Putamen (tissue), 1 donor: ENCODE data around the gene SGCB.
A peak's percentile ranks its signal among the peaks of the same experiment; 100 is the strongest.
"Not testable (repeated sequence)": the region's sequence is repeated elsewhere in the genome, so short reads cannot be mapped to it uniquely, and the experiment has no call there.

ENCODE experiments used
- DNase-seq: peaks from one replicate; pipeline ENCODE4 v3.0.0-alpha.2; 2016; ENCODE audit warnings: low spot score

The SGCB gene, protein sequence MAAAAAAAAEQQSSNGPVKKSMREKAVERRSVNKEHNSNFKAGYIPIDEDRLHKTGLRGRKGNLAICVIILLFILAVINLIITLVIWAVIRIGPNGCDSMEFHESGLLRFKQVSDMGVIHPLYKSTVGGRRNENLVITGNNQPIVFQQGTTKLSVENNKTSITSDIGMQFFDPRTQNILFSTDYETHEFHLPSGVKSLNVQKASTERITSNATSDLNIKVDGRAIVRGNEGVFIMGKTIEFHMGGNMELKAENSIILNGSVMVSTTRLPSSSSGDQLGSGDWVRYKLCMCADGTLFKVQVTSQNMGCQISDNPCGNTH

GRCh38 chr4:52038103-52038912, at the start of gene SGCB:
SGCB (minus strand) TSS chr4:52038299; CDS start chr4:52038259, 40 bp downstream.
- peak; percentile 84 for DNase-seq

GRCh38 chr4:52086425-52086824, 48.3 kb upstream of the SGCB start:
- DNase-seq: not testable (repeated sequence)

DNA sequence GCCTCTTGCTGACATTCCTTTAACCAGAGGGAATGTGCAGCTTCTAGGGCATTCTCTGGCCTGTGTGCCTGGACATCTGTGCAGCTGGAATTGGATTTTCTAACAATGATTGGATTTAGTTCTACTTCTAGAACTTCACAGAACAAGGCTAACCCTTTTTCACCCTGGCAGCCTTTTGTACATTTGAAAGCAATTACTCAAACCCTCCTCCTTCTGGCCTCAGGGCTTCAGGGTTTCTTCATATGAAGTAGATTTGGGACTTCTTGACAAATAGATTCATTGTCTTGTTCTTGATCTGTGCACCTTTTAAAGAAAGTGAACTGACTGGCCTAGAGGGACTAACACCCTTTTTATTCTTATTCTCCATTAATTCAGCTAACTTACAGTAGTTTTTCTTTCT, 43.1 kb upstream of the SGCB start:
- no peak for DNase-seq

GRCh38 chr4:52079659-52080058, 41.6 kb upstream of the SGCB start:
- no peak for DNase-seq

GRCh38 chr4:52076731-52077130, 38.6 kb upstream of the SGCB start:
- DNase-seq: no peak

DNA sequence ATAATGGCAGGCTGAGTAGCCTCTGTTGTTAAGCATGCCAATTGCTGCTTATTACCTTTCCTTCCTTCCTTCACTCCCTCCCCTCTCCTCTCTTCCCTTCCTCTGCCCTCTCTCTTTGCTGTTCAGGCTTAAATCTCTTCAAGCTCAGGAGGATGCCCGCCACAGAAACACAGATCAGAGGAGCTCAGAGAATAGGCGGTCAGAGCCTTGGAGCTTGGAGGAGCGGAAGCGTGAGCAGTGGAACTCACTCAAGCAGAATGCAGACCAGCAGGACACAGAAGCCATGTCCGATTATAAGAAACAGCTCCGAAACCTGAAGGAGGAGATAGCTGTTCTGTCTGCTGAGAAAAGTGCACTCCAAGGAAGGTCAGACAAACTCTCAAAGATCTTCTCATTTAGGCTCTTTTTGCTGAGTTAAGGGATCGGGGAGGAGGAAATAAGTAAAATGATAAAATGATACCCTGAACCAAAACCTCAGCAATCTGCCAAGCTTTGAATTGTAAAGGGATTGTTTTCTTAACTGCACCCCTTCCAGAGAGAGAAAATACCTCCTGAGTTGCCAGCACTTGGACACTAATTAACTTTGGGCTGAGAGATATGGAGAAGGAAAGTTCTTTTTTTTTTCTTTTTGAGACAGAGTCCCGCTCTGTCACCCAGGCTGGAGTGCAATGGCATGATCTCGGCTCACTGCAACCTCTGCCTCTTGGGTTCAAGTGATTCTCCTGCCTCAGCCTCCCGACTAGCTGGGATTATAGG, 33.9 kb upstream of the SGCB start:
- DNase-seq: no peak

- no peak for DNase-seq
Measured at GRCh38 chr4:52069571-52069970, 31.5 kb upstream of the SGCB start.

DNA sequence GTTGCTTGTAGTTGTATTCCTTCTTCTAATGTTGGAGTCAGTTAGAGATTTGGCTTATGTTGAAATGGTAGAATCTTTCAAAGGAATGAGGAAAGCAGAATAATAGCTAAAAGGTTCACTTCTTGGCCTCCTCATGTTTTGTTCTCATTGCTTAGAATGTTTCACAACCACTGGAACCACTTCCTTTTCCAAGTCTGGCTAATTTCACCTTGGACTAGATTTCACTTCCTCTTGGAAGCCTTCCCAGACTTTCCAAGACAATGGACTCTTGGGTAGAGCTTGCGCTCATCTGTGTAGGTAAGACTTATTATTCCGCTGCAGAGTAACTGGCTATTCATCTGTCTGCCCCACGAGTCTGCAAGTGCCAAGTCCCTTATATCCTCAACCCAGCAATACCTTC, 21.3 kb upstream of the SGCB start:
- no peak for DNase-seq

- DNase-seq: no peak
Measured at GRCh38 chr4:52058275-52058674, 20.2 kb upstream of the SGCB start.

- no peak for DNase-seq
Measured at GRCh38 chr4:52057196-52057595, 19.1 kb upstream of the SGCB start.

DNA sequence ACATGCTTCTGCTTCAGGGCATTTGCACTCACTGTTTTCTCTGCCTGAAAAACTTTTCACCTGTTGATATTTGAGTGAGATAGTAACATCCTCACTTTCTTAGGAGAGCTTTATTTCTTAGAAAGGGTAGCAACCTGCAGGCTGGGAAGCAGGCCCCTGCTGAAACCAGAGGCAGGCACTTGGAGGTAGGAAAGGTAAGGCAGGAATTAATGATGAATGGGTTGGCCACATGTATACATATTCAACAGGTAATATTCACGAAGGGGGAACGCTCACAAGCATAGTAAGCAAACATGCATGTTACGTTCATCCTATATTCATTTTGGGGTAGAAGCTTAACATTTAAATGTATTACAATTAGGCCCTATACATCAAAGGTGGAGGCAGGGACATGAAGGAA, 16.2 kb upstream of the SGCB start:
- no peak for DNase-seq

DNA sequence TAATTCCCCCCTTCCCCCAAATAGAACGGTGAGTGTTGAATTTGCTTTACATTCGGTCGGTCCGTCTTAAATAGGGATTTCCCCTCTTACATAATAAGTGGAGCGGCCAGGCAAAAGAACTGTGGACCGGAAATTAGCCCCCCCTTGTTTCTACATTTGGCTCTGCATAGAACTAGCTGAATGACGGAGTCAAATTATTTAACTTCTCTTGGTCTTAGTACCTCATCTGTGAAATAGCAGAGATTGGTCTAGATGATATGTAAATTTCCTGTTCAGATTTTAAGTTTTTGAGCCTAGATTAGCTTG, 14.3 kb upstream of the SGCB start:
- DNase-seq: no peak

GRCh38 chr4:52051615-52052474, 13.7 kb upstream of the SGCB start:
- DNase-seq: no peak

- DNase-seq: no peak
Measured at GRCh38 chr4:52051213-52051614, 13.1 kb upstream of the SGCB start, which contains the start of gene SPATA18. SPATA18 (plus strand) TSS chr4:52051304; CDS start chr4:52051705, 401 bp downstream.

GRCh38 chr4:52049266-52049665, 11.2 kb upstream of the SGCB start:
- DNase-seq: no peak

DNA sequence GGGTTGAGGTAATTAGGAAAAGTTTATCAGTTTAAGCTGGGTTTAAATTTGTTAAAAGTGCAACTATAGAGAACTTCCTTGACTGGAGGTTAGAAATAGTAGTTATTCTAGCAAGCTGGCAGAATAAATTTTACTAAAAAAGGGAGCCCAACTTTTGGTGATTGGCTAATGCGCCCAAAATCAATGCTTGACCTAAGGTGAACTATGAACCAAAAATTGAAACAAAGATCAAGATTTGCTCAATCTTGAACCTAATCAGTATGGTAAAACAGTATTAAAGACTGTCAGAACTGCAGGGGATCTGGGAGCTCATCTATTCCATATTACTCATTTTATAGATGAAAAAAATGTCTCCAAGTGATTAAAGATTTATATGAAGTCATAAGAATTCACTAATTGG, 6.9 kb upstream of the SGCB start:
- DNase-seq: no peak

GRCh38 chr4:52037689-52038102, 403 bp downstream of the SGCB start:
- peak; percentile 59 for DNase-seq

GRCh38 chr4:52036886-52037530, 1.1 kb downstream of the SGCB start:
- no peak for DNase-seq

DNA sequence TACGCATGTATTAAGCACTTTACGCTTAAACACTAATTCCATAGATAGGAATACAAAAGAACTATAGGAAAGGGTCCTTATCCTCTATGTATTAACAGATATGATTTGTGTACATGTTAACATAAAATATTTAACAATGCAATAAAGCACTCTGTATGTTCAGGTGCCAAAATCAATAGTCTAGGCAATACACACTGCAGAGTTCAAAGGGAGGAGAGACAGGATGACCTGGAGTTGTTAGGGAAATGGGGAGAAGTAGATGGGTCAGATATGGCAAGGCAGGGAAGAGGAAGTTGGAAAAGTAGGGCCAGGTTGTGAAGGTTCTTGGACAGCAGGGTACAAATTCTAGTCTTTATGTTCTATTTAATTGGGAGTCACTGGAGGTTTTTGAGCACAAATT, 2.9 kb downstream of the SGCB start:
- no peak for DNase-seq

GRCh38 chr4:52032005-52032404, 6.1 kb downstream of the SGCB start:
- no peak for DNase-seq

DNA sequence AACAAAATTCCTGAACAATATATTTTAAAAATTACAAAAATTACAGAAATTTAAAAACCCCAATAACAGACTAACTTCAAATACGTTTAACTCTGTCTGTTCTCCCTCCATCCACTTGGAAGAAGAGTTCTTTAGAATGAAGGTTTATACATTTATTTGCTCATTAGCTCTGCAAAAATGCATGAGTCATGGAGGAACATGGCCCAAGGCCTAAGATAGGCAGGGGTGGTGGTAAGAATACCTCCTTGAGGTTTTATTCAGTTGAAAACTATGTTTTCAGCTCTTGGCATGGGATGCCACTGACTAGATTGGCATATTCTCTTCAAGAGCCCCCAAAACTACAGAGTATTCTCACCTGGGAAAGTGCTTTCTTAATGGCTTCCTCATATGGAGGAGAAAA, 9.1 kb downstream of the SGCB start:
- DNase-seq: no peak
